C4-2B (cell line): ENCODE results near the gene KCNA10.

ENCODE experiments used
- ZFX ChIP-seq: fragments of 450-650 bp; IDR thresholded peaks from 2 replicates; pipeline ENCODE4 v1.6.1; 2017
- TF ChIP-seq, protein P1 (sequence below): fragments of 450-650 bp; conservative IDR thresholded peaks from 2 replicates; pipeline ENCODE4 v1.5.1; 2017; ENCODE audit warnings: mild to moderate bottlenecking

DNA sequence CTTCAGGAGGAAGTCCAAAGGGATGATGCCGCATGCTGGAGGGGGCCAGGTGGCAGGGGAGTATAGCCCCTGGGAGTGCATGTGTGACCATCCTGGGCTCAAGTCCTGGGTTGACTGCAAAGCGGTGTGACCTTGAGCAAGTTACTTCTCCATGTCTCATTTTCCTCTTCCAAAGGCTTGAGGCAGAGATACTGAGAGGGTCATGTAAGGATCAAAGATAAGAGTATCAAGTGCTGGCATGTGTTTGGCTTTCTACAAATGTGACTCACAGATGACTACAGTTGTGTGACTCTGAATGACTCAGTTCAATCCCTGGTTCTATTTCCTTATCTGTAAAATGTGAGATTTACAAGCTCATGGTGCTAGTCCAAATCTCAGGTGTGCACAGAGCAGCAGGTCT, 41.9 kb downstream of the KCNA10 start:
- TF ChIP-seq, protein P1, sequence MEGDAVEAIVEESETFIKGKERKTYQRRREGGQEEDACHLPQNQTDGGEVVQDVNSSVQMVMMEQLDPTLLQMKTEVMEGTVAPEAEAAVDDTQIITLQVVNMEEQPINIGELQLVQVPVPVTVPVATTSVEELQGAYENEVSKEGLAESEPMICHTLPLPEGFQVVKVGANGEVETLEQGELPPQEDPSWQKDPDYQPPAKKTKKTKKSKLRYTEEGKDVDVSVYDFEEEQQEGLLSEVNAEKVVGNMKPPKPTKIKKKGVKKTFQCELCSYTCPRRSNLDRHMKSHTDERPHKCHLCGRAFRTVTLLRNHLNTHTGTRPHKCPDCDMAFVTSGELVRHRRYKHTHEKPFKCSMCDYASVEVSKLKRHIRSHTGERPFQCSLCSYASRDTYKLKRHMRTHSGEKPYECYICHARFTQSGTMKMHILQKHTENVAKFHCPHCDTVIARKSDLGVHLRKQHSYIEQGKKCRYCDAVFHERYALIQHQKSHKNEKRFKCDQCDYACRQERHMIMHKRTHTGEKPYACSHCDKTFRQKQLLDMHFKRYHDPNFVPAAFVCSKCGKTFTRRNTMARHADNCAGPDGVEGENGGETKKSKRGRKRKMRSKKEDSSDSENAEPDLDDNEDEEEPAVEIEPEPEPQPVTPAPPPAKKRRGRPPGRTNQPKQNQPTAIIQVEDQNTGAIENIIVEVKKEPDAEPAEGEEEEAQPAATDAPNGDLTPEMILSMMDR: no peak
- TF ChIP-seq ZFX: no peak
